Breast epithelium (tissue), 3 donors: ENCODE data around the gene BBX.

Source experiments
- CTCF ChIP-seq, 3 donors: fragments of 450-650 bp; IDR thresholded peaks; one replicate each; pipeline ENCODE4 v1.5.1; 2016 to 2017; ENCODE audit warnings: antibody characterized with exemption in 3 of 3, mild to moderate bottlenecking in 3 of 3, moderate library complexity in 3 of 3
- POLR2A ChIP-seq: fragments of 450-650 bp; IDR thresholded peaks from one replicate; pipeline ENCODE4 v1.6.1; 2016; ENCODE audit warnings: antibody characterized with exemption, mild to moderate bottlenecking, moderate library complexity
- POLR2AphosphoS5 ChIP-seq, 3 donors: sonication (generic); formaldehyde crosslinking; IDR thresholded peaks; one replicate each; pipeline ENCODE4 v1.6.1; 2017; ENCODE audit warnings: antibody characterized with exemption in 3 of 3

- no peak for TF ChIP-seq CTCF (IDR thresholded peaks at IDR 0.05)
- TF ChIP-seq POLR2AphosphoS5 (IDR thresholded peaks at IDR 0.05) = no peak
- no peak for TF ChIP-seq POLR2A
These were observed 139.8 kb downstream of the BBX start for GRCh38 chr3:107662586-107662985.
